Tibial nerve (tissue), 4 donors: ENCODE results near the gene TTC7B.

Source experiments
- CTCF ChIP-seq, 5 experiments: fragments of 200-600 bp in 3 of 5; fragments of 450-650 bp in 2 of 5; sonication (generic) in 3 of 5; IDR thresholded peaks; one replicate each; pipeline ENCODE4 v1.5.1; 2016 to 2019; ENCODE audit warnings: antibody characterized with exemption in 5 of 5, mild to moderate bottlenecking in 3 of 5, moderate library complexity in 2 of 5
- EP300 ChIP-seq, 2 donors: sonication (generic); formaldehyde crosslinking; IDR thresholded peaks; one replicate each; pipeline ENCODE4 v1.6.1; 2017; ENCODE audit warnings: antibody characterized with exemption in 2 of 2, mild to moderate bottlenecking in 1 of 2
- POLR2A ChIP-seq, 2 donors: fragments of 450-650 bp; IDR thresholded peaks; one replicate each; pipeline ENCODE4 v1.6.1; 2017; ENCODE audit warnings: antibody characterized with exemption in 2 of 2, mild to moderate bottlenecking in 2 of 2, moderate library complexity in 2 of 2

DNA sequence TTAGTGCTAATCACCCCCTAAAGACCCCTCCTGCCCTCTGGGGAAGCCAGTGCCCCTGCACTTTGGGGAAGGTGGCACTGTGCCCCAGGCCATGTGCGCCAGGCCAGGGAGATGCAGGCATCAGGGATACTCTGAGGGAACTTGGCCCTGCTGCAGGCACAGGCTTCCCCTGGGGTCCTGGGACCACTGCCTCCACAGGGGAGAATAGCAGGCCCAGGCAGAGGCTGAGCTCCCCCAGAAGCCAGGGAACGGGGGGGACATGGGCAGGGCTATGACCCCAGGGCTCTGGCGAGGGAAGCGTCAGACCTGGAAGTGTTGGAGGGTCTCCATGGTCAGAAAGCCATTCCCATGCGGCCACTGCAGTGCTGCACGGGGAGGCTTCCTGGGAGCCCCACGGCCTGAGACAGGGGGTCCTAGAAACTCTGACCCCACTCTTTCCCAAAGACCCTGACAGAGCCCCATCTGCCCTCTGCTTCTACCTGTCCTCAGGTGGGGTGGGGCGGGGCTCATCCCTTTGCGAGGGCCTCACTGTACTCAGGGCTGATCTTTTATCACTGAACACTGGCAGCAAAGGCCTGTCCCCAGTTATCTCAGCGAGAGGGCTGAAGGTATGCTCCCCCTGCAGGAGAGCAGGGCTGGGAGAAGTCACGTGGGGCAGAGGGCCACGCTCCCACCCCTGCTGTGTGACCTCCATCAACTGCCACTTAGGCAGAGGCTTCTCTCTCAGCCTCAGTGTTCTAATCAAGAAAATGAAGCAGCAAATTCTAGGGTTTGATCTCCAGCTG, 259.4 kb downstream of the TTC7B start:
- no peak for TF ChIP-seq POLR2A (IDR thresholded peaks at IDR 0.05)
- no peak for TF ChIP-seq CTCF (IDR thresholded peaks at IDR 0.05)
- no peak for TF ChIP-seq EP300 (IDR thresholded peaks at IDR 0.05)
